Hypothalamus (tissue), 51 donors: Measurements from ENCODE around the gene CTSL.

Experiments
- DNase-seq, 51 donors: peaks; one replicate each; lab custom pipeline; 2025; lab: John Stamatoyannopoulos, UW

CTSL gene

GRCh38 chr9:87725900-87726709, at the start of gene CTSL:
CTSL (plus strand) TSS chr9:87726119; CDS start chr9:87727604, 1,485 bp downstream.
- DNase-seq = peak; percentile 43 to 96 (median 91)

GRCh38 chr9:87676976-87677775, 48.7 kb upstream of the CTSL start:
- DNase-seq = no peak

- DNase-seq = no peak
These were observed 47.9 kb upstream of the CTSL start for GRCh38 chr9:87677776-87678587.

- peak in 31 of 51 donors; percentile 9 to 73 (median 41) for DNase-seq
These were observed 47.1 kb upstream of the CTSL start for GRCh38 chr9:87678650-87679355.

- DNase-seq = no peak
These were observed 44.5 kb upstream of the CTSL start for GRCh38 chr9:87681271-87682061.

DNA sequence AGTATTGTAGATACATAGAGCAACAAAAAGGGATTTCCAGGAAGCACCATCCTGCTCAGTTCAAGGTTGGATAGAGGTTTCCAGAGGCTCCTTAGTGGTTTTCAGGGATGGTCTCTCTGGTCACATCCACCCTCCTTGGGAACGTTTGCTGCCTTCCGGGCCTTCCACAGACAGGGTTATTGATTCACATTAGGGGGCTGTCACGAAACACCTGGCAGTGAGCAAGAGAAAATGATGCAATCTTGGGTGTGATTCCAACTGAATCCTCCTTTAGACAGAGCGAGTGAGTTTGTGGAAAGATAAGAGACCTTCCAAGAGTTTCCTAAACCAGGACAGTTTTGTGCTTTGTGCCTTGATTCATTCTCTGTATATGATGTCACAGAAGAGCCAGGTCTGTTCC, 43.8 kb upstream of the CTSL start:
- no peak for DNase-seq

DNA sequence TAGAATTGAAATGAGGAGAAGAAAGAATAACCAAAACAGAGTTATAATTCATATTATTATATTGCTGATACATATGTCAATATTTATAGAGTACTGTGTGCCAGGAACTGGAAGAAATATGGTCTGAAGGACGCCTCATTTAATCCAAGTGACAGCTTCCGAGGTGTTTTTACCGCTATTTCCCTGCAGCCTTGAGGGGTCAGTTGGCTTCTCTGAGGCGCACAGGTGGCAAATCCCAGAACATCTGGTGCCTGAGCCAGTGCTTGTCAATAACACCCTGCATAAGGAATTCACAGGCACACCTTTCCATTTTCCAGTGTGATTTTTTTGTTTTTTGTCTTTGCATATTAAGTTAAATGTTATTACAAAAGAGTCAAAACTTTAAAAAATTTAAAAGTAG, 43.3 kb upstream of the CTSL start:
- DNase-seq = no peak

GRCh38 chr9:87683751-87684626, 41.9 kb upstream of the CTSL start:
- DNase-seq = no peak

GRCh38 chr9:87684627-87685219, 41.2 kb upstream of the CTSL start:
- DNase-seq = peak in 31 of 51 donors; percentile 8 to 70 (median 37)

DNA sequence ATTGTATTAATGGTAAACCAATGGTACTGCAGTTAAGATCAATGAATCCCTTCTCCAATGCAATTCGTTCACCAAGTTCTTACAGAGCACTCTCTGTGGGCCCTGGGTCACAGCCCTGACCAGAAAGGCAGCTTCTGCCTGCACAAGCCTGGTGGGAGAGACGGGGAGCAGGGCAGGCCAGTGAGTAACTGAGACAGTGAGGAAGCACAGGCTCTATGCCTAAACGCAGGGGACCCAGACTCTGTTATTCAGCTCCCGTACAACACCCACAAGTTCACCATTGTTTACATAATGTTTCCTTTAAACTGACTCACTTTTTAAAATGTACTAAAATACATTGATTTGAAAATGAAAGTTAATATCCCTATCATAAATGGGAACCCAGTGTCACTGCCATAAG, 40.5 kb upstream of the CTSL start:
- no peak for DNase-seq

DNA sequence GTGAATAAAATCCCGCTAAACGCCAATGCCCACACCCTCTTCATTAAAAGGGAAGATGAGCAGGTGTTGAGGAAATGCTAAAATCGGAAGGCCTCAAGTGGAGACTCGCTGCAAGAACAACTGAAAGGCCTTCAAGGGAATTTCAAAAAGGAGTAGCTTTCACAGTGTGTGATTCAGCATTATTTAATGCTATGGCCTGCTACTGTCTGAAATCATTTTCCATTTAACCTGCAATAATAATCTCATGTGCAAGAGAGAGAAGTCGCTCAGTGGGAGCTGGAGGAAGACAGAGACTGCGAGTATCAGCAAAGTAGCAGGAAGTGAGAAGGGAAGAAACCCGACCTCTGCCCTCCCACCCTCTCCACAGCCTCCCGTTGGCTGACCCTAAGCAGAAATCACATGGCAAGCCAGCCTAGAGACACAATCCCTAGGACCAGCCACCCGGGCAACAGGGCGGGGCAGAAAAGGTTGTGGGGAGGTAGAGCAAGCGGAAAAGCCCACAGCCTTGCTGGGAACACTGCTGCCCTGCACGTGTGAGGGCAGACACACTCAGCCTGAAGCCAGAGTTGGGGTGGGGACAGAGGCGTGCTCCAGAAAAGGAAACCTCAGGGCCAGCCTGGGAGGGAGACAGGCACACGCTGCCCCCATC, 39.9 kb upstream of the CTSL start:
- peak in 7 of 51 donors; percentile 13 to 37 (median 17) for DNase-seq

DNA sequence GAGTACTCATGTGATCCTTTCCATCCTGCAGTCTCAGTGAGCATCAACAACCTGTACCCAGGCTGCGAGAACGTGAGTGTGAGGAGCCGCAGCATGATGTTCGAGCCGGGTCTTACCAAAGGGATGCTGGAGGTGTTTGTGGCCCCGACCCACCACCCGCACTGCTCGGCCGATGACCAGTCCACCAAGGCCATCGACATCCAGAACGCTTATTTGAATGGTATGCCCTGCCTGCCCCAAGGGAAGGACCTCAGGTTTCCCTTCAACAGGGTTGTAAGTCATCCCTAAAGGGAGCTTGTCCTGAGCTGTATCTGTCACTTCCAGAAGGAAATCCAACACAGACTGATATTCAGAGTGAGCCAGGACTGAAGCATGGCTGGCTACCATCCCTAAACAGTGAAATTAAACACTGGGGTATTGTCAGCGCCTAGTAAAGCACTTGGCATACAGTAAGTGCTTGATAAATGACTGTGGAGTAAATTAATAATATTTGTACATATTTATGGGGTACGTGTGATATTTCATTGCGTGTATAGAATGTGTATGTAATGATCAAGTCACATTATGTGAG, 39.3 kb upstream of the CTSL start:
- DNase-seq = peak in 1 of 51 donors; percentile 9

- no peak for DNase-seq
These were observed 38.7 kb upstream of the CTSL start for GRCh38 chr9:87687207-87687606.

- DNase-seq = no peak
These were observed 31.6 kb upstream of the CTSL start for GRCh38 chr9:87694236-87694755.

DNA sequence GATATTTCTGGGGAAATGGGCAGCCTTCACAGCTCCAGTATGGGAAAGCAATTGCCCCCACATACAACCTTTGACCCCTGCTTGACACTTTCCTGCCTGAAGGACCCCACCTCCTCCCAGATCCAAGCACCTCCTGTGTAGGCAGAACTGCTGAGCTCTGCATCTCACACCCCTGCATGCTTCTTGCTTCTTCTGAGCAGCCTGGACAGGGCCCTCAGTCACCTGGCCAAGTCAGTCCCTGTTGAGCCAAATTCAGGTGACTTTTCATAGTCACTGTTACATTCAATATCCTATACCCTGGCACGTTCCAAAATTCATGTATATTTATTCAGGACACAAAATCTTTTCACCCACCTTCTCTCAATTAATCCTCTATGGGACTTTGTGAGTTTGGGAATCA, 30.4 kb upstream of the CTSL start:
- no peak for DNase-seq

GRCh38 chr9:87696641-87697040, 29.3 kb upstream of the CTSL start:
- no peak for DNase-seq
